MM.1S (cell line): Measurements from ENCODE around the gene NCS1.

Source experiments
- DNase-seq: peaks from one replicate; pipeline ENCODE4 v3.0.0-alpha.2; 2015
- H2AFZ ChIP-seq: fragments of 300-600 bp; sonication (generic); 2 replicates; pipeline ENCODE4 v1.6.0; 2016; ENCODE audit warnings: antibody characterized with exemption, low read length
- H3F3A ChIP-seq: fragments of 300-600 bp; sonication (generic); 2 replicates; pipeline ENCODE4 v1.6.1; 2016; ENCODE audit warnings: mild to moderate bottlenecking, antibody characterized with exemption, low read length, moderate library complexity, mixed read lengths; ENCODE audit not compliant: insufficient read depth
- H3K27ac ChIP-seq: fragments of 300-600 bp; sonication (generic); 2 replicates; pipeline ENCODE4 v1.5.1; 2016; ENCODE audit warnings: mild to moderate bottlenecking, low read length
- H3K27me3 ChIP-seq: fragments of 300-600 bp; sonication (generic); replicated peaks from 2 replicates; pipeline ENCODE4 v1.6.0; 2016; ENCODE audit warnings: low read length; ENCODE audit not compliant: insufficient read depth
- H3K36me3 ChIP-seq: fragments of 300-600 bp; sonication (generic); replicated peaks from 2 replicates; pipeline ENCODE4 v1.6.1; 2016; ENCODE audit warnings: mild to moderate bottlenecking, low read length, mixed read lengths; ENCODE audit not compliant: insufficient read depth
- H3K4me1 ChIP-seq: fragments of 300-600 bp; sonication (generic); 2 replicates; pipeline ENCODE4 v1.6.1; 2016; ENCODE audit warnings: low read length, mixed read lengths
- H3K4me2 ChIP-seq: fragments of 300-600 bp; sonication (generic); 2 replicates; pipeline ENCODE4 v1.6.0; 2016; ENCODE audit warnings: low read depth, low read length
- H3K4me3 ChIP-seq: fragments of 300-600 bp; sonication (generic); 2 replicates; pipeline ENCODE4 v1.5.1; 2016; ENCODE audit warnings: low read length, mixed read lengths
- H3K79me2 ChIP-seq: fragments of 300-600 bp; sonication (generic); 2 replicates; pipeline ENCODE4 v1.6.1; 2016; ENCODE audit warnings: mixed run types, low read length, mixed read lengths
- H3K9ac ChIP-seq: fragments of 300-600 bp; sonication (generic); 2 replicates; pipeline ENCODE4 v1.6.1; 2016; ENCODE audit warnings: low read length, mixed read lengths
- H3K9me2 ChIP-seq: fragments of 300-600 bp; sonication (generic); replicated peaks from 2 replicates; pipeline ENCODE4 v1.6.1; 2016; ENCODE audit warnings: mild to moderate bottlenecking, low read length, mixed read lengths; ENCODE audit not compliant: insufficient read depth
- H3K9me3 ChIP-seq: fragments of 300-600 bp; sonication (generic); replicated peaks from 2 replicates; pipeline ENCODE4 v1.6.1; 2016; ENCODE audit warnings: mild to moderate bottlenecking, low read length, mixed read lengths; ENCODE audit not compliant: insufficient read depth
- H4K20me1 ChIP-seq: fragments of 300-600 bp; sonication (generic); 2 replicates; pipeline ENCODE4 v1.6.1; 2016; ENCODE audit warnings: mild to moderate bottlenecking, low read length, moderate library complexity, mixed read lengths; ENCODE audit not compliant: insufficient read depth
- EZH2 ChIP-seq: fragments of 300-600 bp; sonication (generic); optimal IDR thresholded peaks from 2 replicates; pipeline ENCODE3; 2017; ENCODE audit warnings: low read depth, mild to moderate bottlenecking, antibody characterized with exemption, low read length, mixed read lengths
- EZH2phosphoT487 ChIP-seq: fragments of 300-600 bp; sonication (generic); IDR thresholded peaks from 2 replicates; pipeline ENCODE4 v1.6.1; 2018; ENCODE audit warnings: antibody characterized with exemption, low read length
- TF ChIP-seq, protein P1 (sequence below): fragments of 300-600 bp; sonication (generic); IDR thresholded peaks from 2 replicates; pipeline ENCODE4 v1.5.1; 2016; ENCODE audit warnings: antibody characterized with exemption, low read length, mixed read lengths

The NCS1 gene

GRCh38 chr9:130192382-130192999, 20.3 kb downstream of the NCS1 start:
- no peak overlapping the region for H3K4me3 ChIP-seq
- H4K20me1 ChIP-seq, result no peaks in the 10 kb centered on the region
- H3K79me2 ChIP-seq, result no peaks in the 10 kb centered on the region
- H3K9me3 ChIP-seq, result no peaks in the 10 kb centered on the region
- H3F3A ChIP-seq, result no peaks in the 10 kb centered on the region
- H3K4me1 ChIP-seq, result no peaks in the 10 kb centered on the region
- H3K27me3 ChIP-seq, result peaks cover 93% of the 10 kb centered on the region
- H3K9ac ChIP-seq, result no peak overlapping the region
- no peak overlapping the region for H3K27ac ChIP-seq
- no peak for DNase-seq
- no peak overlapping the region for H2AFZ ChIP-seq
- TF ChIP-seq, protein P1, sequence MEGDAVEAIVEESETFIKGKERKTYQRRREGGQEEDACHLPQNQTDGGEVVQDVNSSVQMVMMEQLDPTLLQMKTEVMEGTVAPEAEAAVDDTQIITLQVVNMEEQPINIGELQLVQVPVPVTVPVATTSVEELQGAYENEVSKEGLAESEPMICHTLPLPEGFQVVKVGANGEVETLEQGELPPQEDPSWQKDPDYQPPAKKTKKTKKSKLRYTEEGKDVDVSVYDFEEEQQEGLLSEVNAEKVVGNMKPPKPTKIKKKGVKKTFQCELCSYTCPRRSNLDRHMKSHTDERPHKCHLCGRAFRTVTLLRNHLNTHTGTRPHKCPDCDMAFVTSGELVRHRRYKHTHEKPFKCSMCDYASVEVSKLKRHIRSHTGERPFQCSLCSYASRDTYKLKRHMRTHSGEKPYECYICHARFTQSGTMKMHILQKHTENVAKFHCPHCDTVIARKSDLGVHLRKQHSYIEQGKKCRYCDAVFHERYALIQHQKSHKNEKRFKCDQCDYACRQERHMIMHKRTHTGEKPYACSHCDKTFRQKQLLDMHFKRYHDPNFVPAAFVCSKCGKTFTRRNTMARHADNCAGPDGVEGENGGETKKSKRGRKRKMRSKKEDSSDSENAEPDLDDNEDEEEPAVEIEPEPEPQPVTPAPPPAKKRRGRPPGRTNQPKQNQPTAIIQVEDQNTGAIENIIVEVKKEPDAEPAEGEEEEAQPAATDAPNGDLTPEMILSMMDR, result no peak
- no peak for TF ChIP-seq EZH2
- no peak for TF ChIP-seq EZH2phosphoT487
- no peaks in the 10 kb centered on the region for H3K9me2 ChIP-seq
- no peaks in the 10 kb centered on the region for H3K36me3 ChIP-seq
- H3K4me2 ChIP-seq, result peak overlapping the region; percentile 49

DNA sequence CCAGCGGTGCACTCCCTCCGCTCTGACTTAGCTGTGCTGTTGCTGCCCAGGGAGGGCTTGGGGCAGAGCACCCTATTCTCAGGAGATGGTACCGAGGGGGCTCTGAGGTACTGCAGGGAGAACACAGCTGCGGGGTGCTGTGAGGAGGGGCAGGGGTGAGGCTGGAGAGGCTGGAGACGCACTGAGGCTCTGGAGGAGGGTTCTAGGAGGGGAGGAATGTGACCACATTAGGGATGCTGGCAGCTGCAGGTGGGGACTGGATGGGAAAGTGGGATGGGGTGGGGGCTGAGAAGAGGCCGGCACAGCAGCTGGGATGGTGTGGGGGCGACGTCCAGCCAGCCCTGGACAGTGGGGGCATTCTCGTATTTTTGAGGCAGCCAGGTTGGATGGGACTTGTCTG, 20.9 kb downstream of the NCS1 start:
- Histone ChIP-seq H3K36me3 (no peaks in the 10 kb centered on the region), H3K79me2 (no peaks in the 10 kb centered on the region), H3K9me3 (no peaks in the 10 kb centered on the region), H4K20me1 (no peaks in the 10 kb centered on the region), H2AFZ (no peak overlapping the region), H3K9me2 (no peaks in the 10 kb centered on the region), H3K4me2 (peak overlapping the region; percentile 49), H3F3A (no peaks in the 10 kb centered on the region), H3K4me1 (no peaks in the 10 kb centered on the region), H3K9ac (no peak overlapping the region), H3K4me3 (no peak overlapping the region), H3K27ac (no peak overlapping the region), H3K27me3 (peaks cover 93% of the 10 kb centered on the region)
- TF ChIP-seq EZH2phosphoT487 (no peak), EZH2 (no peak)
- TF ChIP-seq, protein P1, result no peak
- DNase-seq, result no peak

DNA sequence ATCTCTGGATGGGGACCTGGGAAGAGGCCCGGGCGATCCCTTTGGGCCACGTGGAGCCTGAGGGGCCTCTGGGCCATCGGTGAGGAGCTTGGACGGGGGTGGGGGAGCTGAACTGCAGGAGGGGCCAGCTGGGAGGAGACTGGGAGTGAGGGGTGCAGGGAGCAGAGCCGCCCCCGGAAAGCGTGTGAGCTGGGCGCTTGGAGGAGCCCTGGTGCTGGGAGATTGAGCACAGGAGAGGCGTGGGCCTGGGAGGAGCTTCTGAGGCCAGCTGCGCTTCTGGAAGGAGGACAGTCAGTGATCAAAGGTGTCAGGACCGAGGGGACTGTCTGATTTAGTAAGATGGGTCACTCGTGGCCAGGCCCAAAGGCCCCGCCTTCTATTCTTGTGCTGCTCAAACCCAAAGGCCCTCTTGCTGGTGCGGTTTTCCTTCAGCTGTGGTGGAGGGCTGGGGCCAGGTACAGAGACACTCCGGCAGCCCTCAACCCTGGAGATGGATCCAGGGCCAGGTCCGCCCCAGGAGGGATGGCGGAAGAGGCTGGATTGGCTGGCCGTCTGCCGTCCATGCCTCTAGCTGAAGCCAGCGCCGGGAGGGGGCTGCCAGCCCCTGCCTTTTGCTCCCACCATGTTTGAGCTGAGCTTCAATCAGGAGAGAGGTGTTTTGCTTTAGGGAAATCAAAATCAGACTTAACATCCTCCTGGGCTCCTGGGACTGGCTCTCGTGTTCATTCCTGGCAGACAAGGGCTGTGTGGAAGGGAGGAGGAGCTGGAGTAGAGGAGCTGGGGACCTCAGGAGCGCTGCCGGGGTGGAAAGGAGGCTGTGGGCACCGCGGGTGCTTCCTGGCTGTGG, 21.6 kb downstream of the NCS1 start:
- Histone ChIP-seq H3K79me2 (no peaks in the 10 kb centered on the region), H3K9me2 (no peaks in the 10 kb centered on the region), H3F3A (no peaks in the 10 kb centered on the region), H3K9ac (no peak overlapping the region), H3K4me1 (no peaks in the 10 kb centered on the region), H3K4me3 (no peak overlapping the region), H3K27ac (no peak overlapping the region), H4K20me1 (no peaks in the 10 kb centered on the region), H3K27me3 (peaks cover 96% of the 10 kb centered on the region), H3K4me2 (no peak overlapping the region), H3K9me3 (no peaks in the 10 kb centered on the region), H2AFZ (no peak overlapping the region), H3K36me3 (no peaks in the 10 kb centered on the region)
- no peak for TF ChIP-seq EZH2
- no peak for TF ChIP-seq EZH2phosphoT487
- TF ChIP-seq, protein P1, result no peak
- no peak for DNase-seq
